ENCODE results near the gene S100B.

DNA sequence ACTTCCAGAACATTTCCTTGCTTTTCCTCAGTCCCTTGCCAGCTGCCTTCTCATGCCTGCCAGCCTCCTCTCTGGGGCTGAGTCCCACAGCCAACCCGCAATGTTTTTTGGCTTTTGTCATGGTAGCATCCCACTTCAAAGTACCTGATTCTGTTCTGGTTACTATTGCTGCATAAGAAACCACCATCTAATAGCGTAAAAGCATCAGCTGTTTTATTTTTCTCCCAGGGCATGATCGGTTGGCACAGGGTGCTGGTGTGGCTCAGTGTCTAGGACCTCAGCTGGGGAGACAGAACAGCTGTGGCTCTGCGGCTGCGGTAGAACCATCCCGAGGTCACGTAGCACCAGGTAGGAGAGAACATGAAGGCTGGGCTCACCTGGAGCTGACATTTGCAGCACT is 21.7 kb upstream of the S100B start:
- no peak for TF ChIP-seq ZNF790 (CRISPR knock-in tag; IDR thresholded peaks at IDR 0.05; ENCODE audit: borderline replicate concordance)
- TF ChIP-seq, protein P1, sequence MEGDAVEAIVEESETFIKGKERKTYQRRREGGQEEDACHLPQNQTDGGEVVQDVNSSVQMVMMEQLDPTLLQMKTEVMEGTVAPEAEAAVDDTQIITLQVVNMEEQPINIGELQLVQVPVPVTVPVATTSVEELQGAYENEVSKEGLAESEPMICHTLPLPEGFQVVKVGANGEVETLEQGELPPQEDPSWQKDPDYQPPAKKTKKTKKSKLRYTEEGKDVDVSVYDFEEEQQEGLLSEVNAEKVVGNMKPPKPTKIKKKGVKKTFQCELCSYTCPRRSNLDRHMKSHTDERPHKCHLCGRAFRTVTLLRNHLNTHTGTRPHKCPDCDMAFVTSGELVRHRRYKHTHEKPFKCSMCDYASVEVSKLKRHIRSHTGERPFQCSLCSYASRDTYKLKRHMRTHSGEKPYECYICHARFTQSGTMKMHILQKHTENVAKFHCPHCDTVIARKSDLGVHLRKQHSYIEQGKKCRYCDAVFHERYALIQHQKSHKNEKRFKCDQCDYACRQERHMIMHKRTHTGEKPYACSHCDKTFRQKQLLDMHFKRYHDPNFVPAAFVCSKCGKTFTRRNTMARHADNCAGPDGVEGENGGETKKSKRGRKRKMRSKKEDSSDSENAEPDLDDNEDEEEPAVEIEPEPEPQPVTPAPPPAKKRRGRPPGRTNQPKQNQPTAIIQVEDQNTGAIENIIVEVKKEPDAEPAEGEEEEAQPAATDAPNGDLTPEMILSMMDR (CRISPR knock-in tag; IDR thresholded peaks at IDR 0.05), result no peak
- TF ChIP-seq MTF2 (CRISPR knock-in tag; IDR thresholded peaks at IDR 0.05; ENCODE audit: borderline replicate concordance), result no peak
- no peak for TF ChIP-seq ZSCAN30 (CRISPR knock-in tag; IDR thresholded peaks at IDR 0.05)

Measured in HepG2 (cell line).